Measurements from ENCODE around the gene ERMAP. TPM values are rescaled to one million over a fixed set of nuclear protein-coding genes. Genes with fewer than 3 reads are reported as not detected.

Gene ERMAP
- total RNA-seq = 1 to 10 TPM; 1.8 to 2.4 (median 2.1) TPM

- peaks cover 23% of the 10 kb centered on the region for H3K4me1 Mint-ChIP-seq (ENCODE audit: low read depth)
- peak; percentile 92 to 94 for ATAC-seq
- no peaks in the 10 kb centered on the region for H3K27me3 Mint-ChIP-seq (ENCODE audit: low read depth)
- peak; percentile 95 for DNase-seq
- peaks cover 2% of the 10 kb centered on the region for H3K36me3 Mint-ChIP-seq (ENCODE audit: insufficient read depth)
- H3K4me3 Mint-ChIP-seq = peak within 1 kb of the TSS; percentile 88
- no peaks in the 10 kb centered on the region for H3K9me3 Mint-ChIP-seq
These were observed at the start of gene ERMAP, which contains the start of gene SVBP for GRCh38 chr1:42816585-42817439. Gene ERMAP (plus strand): TSS chr1:42817122. CDS start chr1:42830449, 13,327 bp downstream. Gene SVBP (minus strand): TSS chr1:42817397. CDS start chr1:42816544, 853 bp downstream.

GRCh38 chr1:42767510-42768000, 49.4 kb upstream of the ERMAP start:
- DNase-seq = no peak
- H3K9me3 Mint-ChIP-seq = no peaks in the 10 kb centered on the region
- no peaks in the 10 kb centered on the region for H3K27me3 Mint-ChIP-seq (ENCODE audit: low read depth)
- peaks cover 11% of the 10 kb centered on the region for H3K36me3 Mint-ChIP-seq (ENCODE audit: insufficient read depth)
- peaks cover 32% of the 10 kb centered on the region for H3K4me1 Mint-ChIP-seq (ENCODE audit: low read depth)
- ATAC-seq = peak in 1 of 2 donors; percentile 15
- H3K4me3 Mint-ChIP-seq = no peak overlapping the region

GRCh38 chr1:42768172-42768571, 48.8 kb upstream of the ERMAP start:
- no peak for ATAC-seq
- Mint-ChIP-seq H3K4me3 (no peak overlapping the region), H3K4me1 (ENCODE audit: low read depth) (peaks cover 36% of the 10 kb centered on the region), H3K36me3 (ENCODE audit: insufficient read depth) (peaks cover 15% of the 10 kb centered on the region), H3K27me3 (ENCODE audit: low read depth) (no peaks in the 10 kb centered on the region), H3K9me3 (no peaks in the 10 kb centered on the region)
- no peak for DNase-seq

GRCh38 chr1:42769811-42770210, 47.1 kb upstream of the ERMAP start:
- Mint-ChIP-seq H3K4me3 (peak overlapping the region; percentile 1), H3K4me1 (ENCODE audit: low read depth) (peaks cover 38% of the 10 kb centered on the region), H3K27me3 (ENCODE audit: low read depth) (no peaks in the 10 kb centered on the region)

GRCh38 chr1:42773420-42773819, 43.5 kb upstream of the ERMAP start:
- ATAC-seq = peak in 1 of 2 donors; percentile 32
- Mint-ChIP-seq H3K9me3 (no peaks in the 10 kb centered on the region), H3K4me1 (ENCODE audit: low read depth) (peaks cover 32% of the 10 kb centered on the region), H3K27me3 (ENCODE audit: low read depth) (no peaks in the 10 kb centered on the region), H3K4me3 (no peak overlapping the region), H3K36me3 (ENCODE audit: insufficient read depth) (peaks cover 43% of the 10 kb centered on the region)
- DNase-seq = no peak

More at GRCh38 chr1:42769811-42770210, 47.1 kb upstream of the ERMAP start:
- no peaks in the 10 kb centered on the region for H3K9me3 Mint-ChIP-seq
- DNase-seq (no peak), ATAC-seq (no peak)
- H3K36me3 Mint-ChIP-seq (ENCODE audit: insufficient read depth) = peaks cover 22% of the 10 kb centered on the region

GRCh38 chr1:42774928-42775526, 41.9 kb upstream of the ERMAP start:
- H3K36me3 Mint-ChIP-seq (ENCODE audit: insufficient read depth) = peaks cover 43% of the 10 kb centered on the region
- H3K27me3 Mint-ChIP-seq (ENCODE audit: low read depth) = no peaks in the 10 kb centered on the region
- ATAC-seq (peak in 1 of 2 donors; percentile 21), DNase-seq (no peak)
- no peaks in the 10 kb centered on the region for H3K9me3 Mint-ChIP-seq
- H3K4me3 Mint-ChIP-seq = no peak overlapping the region
- peaks cover 18% of the 10 kb centered on the region for H3K4me1 Mint-ChIP-seq (ENCODE audit: low read depth)

- ATAC-seq (no peak), DNase-seq (no peak)
- Mint-ChIP-seq H3K9me3 (no peaks in the 10 kb centered on the region), H3K4me3 (no peak overlapping the region), H3K36me3 (ENCODE audit: insufficient read depth) (peaks cover 47% of the 10 kb centered on the region), H3K4me1 (ENCODE audit: low read depth) (peaks cover 12% of the 10 kb centered on the region), H3K27me3 (ENCODE audit: low read depth) (no peaks in the 10 kb centered on the region)
These were observed 40.4 kb upstream of the ERMAP start for GRCh38 chr1:42776502-42776901.

GRCh38 chr1:42777852-42778251, 39.1 kb upstream of the ERMAP start:
- Mint-ChIP-seq H3K36me3 (ENCODE audit: insufficient read depth) (peaks cover 46% of the 10 kb centered on the region), H3K9me3 (no peaks in the 10 kb centered on the region), H3K4me1 (ENCODE audit: low read depth) (peaks cover 6% of the 10 kb centered on the region), H3K27me3 (ENCODE audit: low read depth) (no peaks in the 10 kb centered on the region), H3K4me3 (no peak overlapping the region)
- ATAC-seq (peak in 1 of 2 donors; percentile 46), DNase-seq (no peak)

- Mint-ChIP-seq H3K4me1 (ENCODE audit: low read depth) (peaks cover 6% of the 10 kb centered on the region), H3K36me3 (ENCODE audit: insufficient read depth) (peaks cover 39% of the 10 kb centered on the region), H3K27me3 (ENCODE audit: low read depth) (no peaks in the 10 kb centered on the region), H3K4me3 (no peak overlapping the region), H3K9me3 (no peaks in the 10 kb centered on the region)
- ATAC-seq (no peak), DNase-seq (no peak)
These were observed 37.2 kb upstream of the ERMAP start for GRCh38 chr1:42779725-42780124.

GRCh38 chr1:42780176-42780575, 36.7 kb upstream of the ERMAP start:
- DNase-seq = no peak
- Mint-ChIP-seq H3K27me3 (ENCODE audit: low read depth) (no peaks in the 10 kb centered on the region), H3K4me3 (no peak overlapping the region), H3K36me3 (ENCODE audit: insufficient read depth) (peaks cover 34% of the 10 kb centered on the region), H3K9me3 (no peaks in the 10 kb centered on the region), H3K4me1 (ENCODE audit: low read depth) (peaks cover 6% of the 10 kb centered on the region)
- ATAC-seq = no peak

- no peak for ATAC-seq
- Mint-ChIP-seq H3K4me1 (ENCODE audit: low read depth) (peaks cover 15% of the 10 kb centered on the region), H3K27me3 (ENCODE audit: low read depth) (no peaks in the 10 kb centered on the region), H3K36me3 (ENCODE audit: insufficient read depth) (peaks cover 19% of the 10 kb centered on the region), H3K9me3 (no peaks in the 10 kb centered on the region), H3K4me3 (no peak overlapping the region)
- DNase-seq = no peak
These were observed 33.8 kb upstream of the ERMAP start for GRCh38 chr1:42783092-42783491.

- Mint-ChIP-seq H3K4me1 (ENCODE audit: low read depth) (peaks cover 15% of the 10 kb centered on the region), H3K9me3 (no peaks in the 10 kb centered on the region), H3K27me3 (ENCODE audit: low read depth) (no peaks in the 10 kb centered on the region), H3K36me3 (ENCODE audit: insufficient read depth) (peaks cover 14% of the 10 kb centered on the region), H3K4me3 (no peak overlapping the region)
- ATAC-seq = no peak
- DNase-seq = no peak
These were observed 32.4 kb upstream of the ERMAP start for GRCh38 chr1:42784547-42784945.

- Mint-ChIP-seq H3K4me3 (peak within 1 kb of the TSS; percentile 72), H3K36me3 (ENCODE audit: insufficient read depth) (peaks cover 14% of the 10 kb centered on the region), H3K9me3 (no peaks in the 10 kb centered on the region), H3K27me3 (ENCODE audit: low read depth) (no peaks in the 10 kb centered on the region), H3K4me1 (ENCODE audit: low read depth) (peaks cover 15% of the 10 kb centered on the region)
- peak; percentile 77 to 89 for ATAC-seq
- peak; percentile 28 for DNase-seq
These were observed 31.8 kb upstream of the ERMAP start, which contains the start of gene TMEM269 for GRCh38 chr1:42784946-42785693. Gene TMEM269 (plus strand): TSS chr1:42784991. CDS start chr1:42789894, 4,903 bp downstream.

GRCh38 chr1:42786097-42786496, 30.8 kb upstream of the ERMAP start:
- DNase-seq = no peak
- peaks cover 15% of the 10 kb centered on the region for H3K4me1 Mint-ChIP-seq (ENCODE audit: low read depth)
- H3K36me3 Mint-ChIP-seq (ENCODE audit: insufficient read depth) = peaks cover 8% of the 10 kb centered on the region
- peak overlapping the region; percentile 72 for H3K4me3 Mint-ChIP-seq
- no peak for ATAC-seq
- H3K9me3 Mint-ChIP-seq = no peaks in the 10 kb centered on the region
- H3K27me3 Mint-ChIP-seq (ENCODE audit: low read depth) = no peaks in the 10 kb centered on the region

Data from activated T-cell treated with anti-CD3 and anti-CD28 coated beads, Interleukin-2, amount 50 U/mL, for 4 hours (primary cell).